ENCODE data around the gene ITLN1. TPM values are rescaled to one million over a fixed set of nuclear protein-coding genes. Genes with fewer than 3 reads are reported as not detected.
"Not testable (repeated sequence)": the region's sequence is repeated elsewhere in the genome, so short reads cannot be mapped to it uniquely, and the experiment has no call there.

ITLN1 gene
- total RNA-seq, 1 donor from 2014 or later = 0.47 TPM

GRCh38 chr1:160882582-160882981 lies 2.4 kb downstream of the ITLN1 start:
- no peak for DNase-seq

- not testable (repeated sequence) for DNase-seq
These were observed 3.7 kb downstream of the ITLN1 start for GRCh38 chr1:160881264-160881663.

GRCh38 chr1:160880216-160880615 lies 4.8 kb downstream of the ITLN1 start:
- DNase-seq = no peak

GRCh38 chr1:160879056-160879455 lies 5.9 kb downstream of the ITLN1 start:
- no peak for DNase-seq

GRCh38 chr1:160877221-160877620 lies 7.8 kb downstream of the ITLN1 start:
- no peak for DNase-seq

- DNase-seq = no peak
These were observed 8.7 kb downstream of the ITLN1 start for GRCh38 chr1:160876311-160876710.

GRCh38 chr1:160875591-160875990 lies 9.4 kb downstream of the ITLN1 start:
- DNase-seq = not testable (repeated sequence)

- no peak for DNase-seq
These were observed 10.0 kb downstream of the ITLN1 start for GRCh38 chr1:160874935-160875334.

GRCh38 chr1:160868141-160868540 lies 16.8 kb downstream of the ITLN1 start:
- no peak for DNase-seq

- not testable (repeated sequence) for DNase-seq
These were observed 17.3 kb downstream of the ITLN1 start for GRCh38 chr1:160867651-160868050.

GRCh38 chr1:160866695-160867260 lies 18.2 kb downstream of the ITLN1 start:
- no peak for DNase-seq

- DNase-seq = no peak
These were observed 18.8 kb downstream of the ITLN1 start for GRCh38 chr1:160866001-160866694.

- DNase-seq = no peak
These were observed 19.6 kb downstream of the ITLN1 start for GRCh38 chr1:160865337-160865736.

GRCh38 chr1:160864173-160864572 lies 20.8 kb downstream of the ITLN1 start:
- no peak for DNase-seq

- DNase-seq = no peak
These were observed 21.2 kb downstream of the ITLN1 start for GRCh38 chr1:160863774-160864131.

- DNase-seq = no peak
These were observed 21.8 kb downstream of the ITLN1 start for GRCh38 chr1:160863061-160863773.

GRCh38 chr1:160862203-160863060 lies 22.5 kb downstream of the ITLN1 start, which contains the start of gene CD244:
CD244 (minus strand) TSS chr1:160862887; CDS start chr1:160862677, 210 bp downstream.
- no peak for DNase-seq

GRCh38 chr1:160860840-160861505 lies 24.0 kb downstream of the ITLN1 start:
- no peak for DNase-seq

GRCh38 chr1:160859166-160859565 lies 25.8 kb downstream of the ITLN1 start:
- no peak for DNase-seq

GRCh38 chr1:160858507-160858906 lies 26.5 kb downstream of the ITLN1 start:
- DNase-seq = no peak

GRCh38 chr1:160858097-160858496 lies 26.9 kb downstream of the ITLN1 start:
- DNase-seq = no peak

Data from occipital lobe (tissue), 2 donors.